Measurements from ENCODE around the gene PCSK4.

The PCSK4 gene

GRCh38 chr19:1497578-1498235, 7.6 kb upstream of the PCSK4 start:
- Mint-ChIP-seq H3K4me1 (peaks cover 5% of the 10 kb centered on the region), H3K27me3 (ENCODE audit: low read depth, poor library complexity) (peaks cover 50% of the 10 kb centered on the region), H3K27ac (no peak overlapping the region), H3K9me3 (peaks cover 9% of the 10 kb centered on the region), H3K4me3 (no peak overlapping the region), H3K36me3 (ENCODE audit: low read depth) (no peaks in the 10 kb centered on the region)
- TF ChIP-seq, protein P1, sequence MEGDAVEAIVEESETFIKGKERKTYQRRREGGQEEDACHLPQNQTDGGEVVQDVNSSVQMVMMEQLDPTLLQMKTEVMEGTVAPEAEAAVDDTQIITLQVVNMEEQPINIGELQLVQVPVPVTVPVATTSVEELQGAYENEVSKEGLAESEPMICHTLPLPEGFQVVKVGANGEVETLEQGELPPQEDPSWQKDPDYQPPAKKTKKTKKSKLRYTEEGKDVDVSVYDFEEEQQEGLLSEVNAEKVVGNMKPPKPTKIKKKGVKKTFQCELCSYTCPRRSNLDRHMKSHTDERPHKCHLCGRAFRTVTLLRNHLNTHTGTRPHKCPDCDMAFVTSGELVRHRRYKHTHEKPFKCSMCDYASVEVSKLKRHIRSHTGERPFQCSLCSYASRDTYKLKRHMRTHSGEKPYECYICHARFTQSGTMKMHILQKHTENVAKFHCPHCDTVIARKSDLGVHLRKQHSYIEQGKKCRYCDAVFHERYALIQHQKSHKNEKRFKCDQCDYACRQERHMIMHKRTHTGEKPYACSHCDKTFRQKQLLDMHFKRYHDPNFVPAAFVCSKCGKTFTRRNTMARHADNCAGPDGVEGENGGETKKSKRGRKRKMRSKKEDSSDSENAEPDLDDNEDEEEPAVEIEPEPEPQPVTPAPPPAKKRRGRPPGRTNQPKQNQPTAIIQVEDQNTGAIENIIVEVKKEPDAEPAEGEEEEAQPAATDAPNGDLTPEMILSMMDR (IDR thresholded peaks at IDR 0.05) = no peak
- DNase-seq = no peak

- Mint-ChIP-seq H3K4me1 (peaks cover 6% of the 10 kb centered on the region), H3K4me3 (no peak overlapping the region), H3K27me3 (ENCODE audit: low read depth, poor library complexity) (peaks cover 50% of the 10 kb centered on the region), H3K27ac (no peak overlapping the region), H3K36me3 (ENCODE audit: low read depth) (no peaks in the 10 kb centered on the region), H3K9me3 (peaks cover 9% of the 10 kb centered on the region)
- TF ChIP-seq, protein P1 (IDR thresholded peaks at IDR 0.05) = no peak
- no peak for DNase-seq
Observed at GRCh38 chr19:1496714-1497577, 6.8 kb upstream of the PCSK4 start.

DNA sequence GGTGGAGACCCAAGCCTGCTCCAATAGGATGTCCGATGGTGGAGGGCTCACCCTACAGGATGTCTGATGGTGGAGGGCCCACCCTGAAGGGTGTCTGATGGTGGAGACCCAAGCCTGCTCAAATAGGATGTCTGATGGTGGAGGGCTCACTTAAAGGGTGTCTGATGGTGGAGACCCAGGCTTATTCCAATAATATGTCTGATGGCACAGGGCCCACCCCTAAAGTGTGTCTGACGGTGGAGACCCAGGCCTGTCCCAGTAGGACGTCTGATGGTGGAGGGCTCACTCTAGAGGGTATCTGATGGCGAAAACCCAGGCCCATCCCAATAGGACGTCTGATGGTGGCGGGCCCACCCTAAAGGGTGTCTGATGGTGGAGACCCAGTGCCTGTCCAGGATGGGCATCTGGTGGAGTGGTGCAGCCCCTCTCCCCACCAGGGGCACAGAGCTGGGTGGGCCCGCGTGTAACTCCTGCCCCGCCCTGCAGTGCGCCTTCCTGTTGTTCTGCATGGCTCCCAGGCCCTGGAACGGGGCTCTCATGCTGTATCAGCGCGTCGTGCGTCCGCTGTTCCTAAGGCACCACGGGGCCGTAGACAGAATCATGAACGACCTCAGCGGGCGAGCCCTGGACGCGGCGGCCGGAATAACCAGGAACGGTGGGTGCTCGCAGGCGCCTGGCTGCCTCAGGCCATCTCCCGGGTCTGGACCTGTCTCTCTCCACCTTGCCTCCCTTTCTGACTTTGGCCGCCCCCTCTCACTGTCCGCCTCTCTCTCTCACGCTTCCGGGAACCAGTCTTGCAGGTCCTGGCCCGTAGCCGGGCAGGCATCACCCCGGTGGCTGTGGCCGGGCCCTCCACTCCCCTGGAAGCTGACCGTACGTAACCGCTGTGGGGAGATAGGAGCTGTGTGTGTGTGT, 5.9 kb upstream of the PCSK4 start:
- peaks cover 49% of the 10 kb centered on the region for H3K27me3 Mint-ChIP-seq (ENCODE audit: low read depth, poor library complexity)
- H3K4me3 Mint-ChIP-seq = no peak overlapping the region
- H3K9me3 Mint-ChIP-seq = peaks cover 9% of the 10 kb centered on the region
- H3K36me3 Mint-ChIP-seq (ENCODE audit: low read depth) = no peaks in the 10 kb centered on the region
- peaks cover 10% of the 10 kb centered on the region for H3K4me1 Mint-ChIP-seq
- H3K27ac Mint-ChIP-seq = no peak overlapping the region
- TF ChIP-seq, protein P1 (IDR thresholded peaks at IDR 0.05) = no peak
- no peak for DNase-seq

DNA sequence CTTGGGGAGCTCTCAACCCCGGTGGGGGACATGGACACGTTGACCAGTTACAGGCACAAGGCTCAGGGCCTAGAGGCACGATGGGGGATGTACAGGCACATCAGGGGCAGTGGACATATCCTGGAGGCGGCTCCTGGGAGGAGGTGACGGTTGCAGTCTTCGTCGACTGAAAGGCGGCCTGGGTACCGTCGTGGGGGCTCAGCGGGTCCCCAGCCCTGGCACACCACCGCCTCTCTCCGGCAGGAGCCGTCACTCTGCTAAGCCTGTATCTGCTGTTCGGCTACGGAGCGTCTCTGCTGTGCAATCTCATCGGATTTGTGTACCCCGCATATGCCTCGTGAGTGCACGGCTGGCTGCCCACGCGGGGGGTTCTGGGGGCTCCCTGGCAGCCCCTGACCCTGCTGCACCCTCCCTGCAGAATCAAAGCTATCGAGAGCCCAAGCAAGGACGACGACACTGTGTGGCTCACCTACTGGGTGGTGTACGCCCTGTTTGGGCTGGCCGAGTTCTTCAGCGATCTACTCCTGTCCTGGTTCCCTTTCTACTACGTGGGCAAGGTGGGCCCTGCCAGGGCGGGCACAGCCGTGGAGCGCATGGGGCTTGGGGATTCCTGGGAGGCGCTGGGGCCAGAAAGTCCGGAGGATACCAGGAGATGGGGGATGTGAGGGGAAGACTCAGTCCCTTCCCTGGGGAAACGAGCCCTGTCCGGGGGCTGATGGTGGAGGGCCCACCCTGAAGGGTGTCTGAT, 5.1 kb upstream of the PCSK4 start:
- H3K36me3 Mint-ChIP-seq (ENCODE audit: low read depth) = no peaks in the 10 kb centered on the region
- H3K4me3 Mint-ChIP-seq = no peak overlapping the region
- H3K27me3 Mint-ChIP-seq (ENCODE audit: low read depth, poor library complexity) = peaks cover 46% of the 10 kb centered on the region
- peaks cover 10% of the 10 kb centered on the region for H3K4me1 Mint-ChIP-seq
- DNase-seq = no peak
- H3K27ac Mint-ChIP-seq = no peak overlapping the region
- TF ChIP-seq, protein P1 (IDR thresholded peaks at IDR 0.05) = no peak
- peaks cover 7% of the 10 kb centered on the region for H3K9me3 Mint-ChIP-seq

DNA sequence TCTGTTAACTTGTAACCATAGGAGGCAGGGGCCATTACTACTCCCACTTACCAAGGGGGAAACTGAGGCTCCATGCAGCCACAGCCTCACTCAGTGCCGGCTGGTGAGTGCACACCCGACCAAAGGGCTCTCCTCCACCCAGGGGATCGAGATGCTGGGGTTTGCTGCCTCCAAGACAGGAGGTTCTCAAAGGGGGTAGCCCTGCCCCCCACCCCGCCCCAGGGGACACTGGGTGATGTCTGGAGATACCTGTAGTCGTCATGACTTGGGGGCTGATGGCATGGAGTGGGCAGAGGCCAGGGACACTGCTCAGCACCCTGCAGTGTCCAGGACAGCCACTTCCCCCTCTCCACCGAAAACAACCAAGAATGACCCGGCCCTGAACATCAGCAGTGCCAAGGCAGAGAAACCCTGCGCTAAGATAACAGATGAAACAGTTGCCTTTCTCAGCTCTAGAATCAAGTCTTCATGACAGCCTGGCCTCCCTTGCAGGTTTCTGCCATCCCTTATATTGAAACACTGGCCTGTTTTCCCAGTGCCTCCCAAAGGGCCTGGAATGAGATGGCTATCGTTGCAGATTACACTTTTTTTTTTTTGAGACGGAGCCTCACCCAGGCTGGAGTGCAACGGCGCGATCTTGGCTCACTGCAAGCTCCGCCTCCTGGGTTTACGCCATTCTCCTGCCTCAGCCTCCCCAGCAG, 4.1 kb upstream of the PCSK4 start:
- no peak overlapping the region for H3K27ac Mint-ChIP-seq
- H3K27me3 Mint-ChIP-seq (ENCODE audit: low read depth, poor library complexity) = peaks cover 46% of the 10 kb centered on the region
- H3K4me1 Mint-ChIP-seq = peaks cover 15% of the 10 kb centered on the region
- TF ChIP-seq, protein P1 (IDR thresholded peaks at IDR 0.05) = no peak
- no peaks in the 10 kb centered on the region for H3K9me3 Mint-ChIP-seq
- no peak overlapping the region for H3K4me3 Mint-ChIP-seq
- no peaks in the 10 kb centered on the region for H3K36me3 Mint-ChIP-seq (ENCODE audit: low read depth)
- DNase-seq = no peak

Measured in nephron progenitor cell (in vitro differentiated cells).